CD4-positive, alpha-beta T cell treated with Interleukin-2 at 100 ng/mL for 4 hours (primary cell): ENCODE data around the gene SKIC2.
A peak's percentile ranks its signal among the peaks of the same experiment; 100 is the strongest.
"Not testable (repeated sequence)": the region's sequence is repeated elsewhere in the genome, so short reads cannot be mapped to it uniquely, and the experiment has no call there.

Experiments
- DNase-seq: peaks from one replicate; pipeline ENCODE4 v3.0.0-alpha.2; 2020; ENCODE audit warnings: low spot score

The SKIC2 gene

DNA sequence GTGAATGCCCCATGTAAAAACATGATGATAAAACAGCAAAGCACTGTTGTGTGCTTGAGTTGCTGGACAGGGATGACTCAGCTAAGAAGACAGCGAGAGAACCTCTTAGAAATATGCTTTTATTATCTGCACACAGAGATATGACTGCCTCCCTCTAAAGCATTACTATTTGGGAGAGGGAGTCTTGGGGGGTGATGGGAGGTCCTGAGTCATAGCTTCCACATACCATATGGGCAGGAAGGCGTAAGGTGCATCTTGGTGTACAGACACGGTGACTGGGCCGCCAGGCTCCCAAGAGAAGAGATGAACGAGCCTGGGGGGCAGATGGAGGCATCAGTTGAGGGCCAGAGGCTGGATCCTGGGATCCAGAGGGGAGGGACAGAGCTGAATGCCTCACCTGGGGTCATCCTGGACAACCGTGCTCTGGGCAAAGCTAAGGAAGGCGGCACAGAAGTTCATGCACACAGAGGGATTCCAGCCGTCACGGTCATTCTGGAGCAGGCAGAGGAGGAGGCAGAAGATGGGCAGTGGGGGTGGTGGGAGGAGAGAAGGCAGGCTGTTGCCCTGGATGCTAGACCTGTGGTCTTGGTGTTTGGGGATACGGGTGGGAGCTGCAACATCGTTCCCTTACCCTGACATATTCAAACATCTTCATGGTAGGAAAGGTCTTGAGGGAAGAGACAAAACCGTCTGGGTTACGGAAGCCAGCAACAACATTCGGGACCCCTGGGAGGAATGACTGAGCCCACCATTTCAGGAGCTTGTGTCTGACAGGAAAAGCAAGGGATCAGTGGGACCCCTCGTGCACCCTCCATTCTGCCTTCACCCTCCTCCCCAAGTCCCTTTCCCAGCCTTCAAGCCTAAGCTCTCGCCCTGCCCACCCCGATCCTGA, 11.0 kb downstream of the SKIC2 start:
- no peak for DNase-seq

GRCh38 chr6:31970604-31971271, 11.8 kb downstream of the SKIC2 start:
- DNase-seq, result no peak

DNA sequence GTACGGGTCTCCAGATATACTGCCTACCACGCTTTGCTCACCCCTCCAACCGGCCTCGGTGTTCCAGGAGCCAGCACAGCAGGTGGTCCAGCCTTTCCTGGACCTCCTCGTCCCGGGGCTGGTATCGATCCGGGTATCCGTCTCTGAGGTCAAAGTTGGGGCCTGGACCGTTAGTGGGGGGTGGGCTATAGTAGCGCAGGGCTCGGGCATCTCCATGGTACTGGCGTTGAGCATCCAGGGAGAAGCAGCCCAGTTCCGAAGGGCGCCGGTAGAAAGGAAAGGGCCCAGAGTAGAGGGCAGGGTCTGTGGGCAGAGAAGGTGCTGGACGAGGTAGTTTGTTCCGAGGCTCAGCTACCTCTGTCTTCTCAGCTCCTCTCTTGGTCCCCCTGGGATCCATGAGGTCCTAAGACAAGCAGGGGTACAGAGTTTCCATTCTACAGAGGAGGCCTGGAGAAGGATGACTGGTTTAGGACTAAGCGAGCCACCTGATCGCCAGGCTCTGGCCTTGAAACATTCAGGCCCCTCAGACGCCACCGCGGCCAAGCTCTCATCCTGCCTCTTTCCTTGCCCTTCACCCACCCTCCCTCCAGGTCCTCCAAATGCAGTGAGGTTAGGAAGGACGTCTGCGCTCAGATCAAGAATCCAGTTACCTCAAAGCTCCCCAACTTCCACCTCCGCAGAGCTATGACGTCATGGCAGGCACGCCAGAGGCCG, 12.5 kb downstream of the SKIC2 start:
- no peak for DNase-seq

GRCh38 chr6:31971993-31972708, 13.2 kb downstream of the SKIC2 start, which contains the start of gene DXO:
Gene DXO (minus strand): TSS chr6:31972138. CDS start chr6:31971675, 463 bp downstream.
- DNase-seq, result peak; percentile 97

- DNase-seq, result no peak
Observed at GRCh38 chr6:31972709-31973350, 13.9 kb downstream of the SKIC2 start.

DNA sequence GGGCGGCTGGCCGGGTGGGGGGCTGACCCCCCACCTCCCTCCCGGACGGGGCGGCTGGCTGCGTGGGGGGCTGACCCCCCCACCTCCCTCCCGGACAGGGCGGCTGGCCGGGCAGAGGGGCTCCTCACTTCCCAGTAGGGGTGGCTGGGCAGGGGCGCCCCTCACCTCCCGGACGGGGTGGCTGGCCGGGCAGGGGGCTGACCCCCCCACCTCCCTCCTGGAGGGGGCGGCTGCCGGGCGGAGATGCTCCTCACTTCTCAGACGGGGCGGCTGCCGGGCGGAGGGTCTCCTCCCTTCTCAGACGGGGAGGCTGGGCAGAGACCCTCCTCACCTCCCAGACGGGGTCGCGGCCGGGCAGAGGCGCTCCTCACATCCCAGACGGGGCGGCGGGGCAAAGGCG, 17.1 kb downstream of the SKIC2 start:
- DNase-seq, result not testable (repeated sequence)

- no peak for DNase-seq
Observed at GRCh38 chr6:31977816-31978431, 18.9 kb downstream of the SKIC2 start.

GRCh38 chr6:31978831-31979230, 19.9 kb downstream of the SKIC2 start:
- DNase-seq, result no peak

DNA sequence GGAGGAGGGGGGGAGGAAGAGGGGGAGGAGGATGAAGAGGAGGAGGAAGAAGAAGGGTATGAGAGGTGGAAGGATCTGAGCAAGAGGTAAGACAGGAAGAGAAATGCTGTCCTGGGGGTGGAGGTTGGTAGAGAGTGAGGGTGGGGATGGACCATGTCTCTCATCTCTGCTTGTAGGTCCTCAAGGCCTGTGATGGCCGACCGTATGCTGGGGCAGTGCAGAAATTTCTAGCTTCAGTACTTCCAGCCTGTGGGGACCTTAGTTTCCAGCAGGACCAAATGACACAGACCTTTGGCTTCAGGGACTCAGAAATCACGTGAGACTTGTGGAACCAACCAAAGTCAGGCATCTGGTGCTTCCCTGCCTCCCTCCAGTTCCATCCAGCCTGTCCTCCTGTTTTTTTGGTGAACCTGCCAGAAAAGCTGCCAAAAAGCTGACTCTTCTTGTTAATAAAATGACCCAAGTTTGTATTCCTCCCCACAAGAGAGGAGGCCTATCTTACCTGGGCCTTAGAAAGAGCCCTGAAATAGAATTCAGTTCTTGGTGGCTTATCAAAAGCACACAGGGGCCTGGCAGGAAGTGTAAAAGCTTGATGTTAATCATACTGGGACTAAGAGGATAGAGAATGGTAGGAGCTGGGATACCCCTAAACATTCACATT, 20.4 kb downstream of the SKIC2 start:
- DNase-seq, result no peak

- not testable (repeated sequence) for DNase-seq
Observed at GRCh38 chr6:31980195-31980876, 21.4 kb downstream of the SKIC2 start.

GRCh38 chr6:31980998-31981397, 22.0 kb downstream of the SKIC2 start:
- not testable (repeated sequence) for DNase-seq

DNA sequence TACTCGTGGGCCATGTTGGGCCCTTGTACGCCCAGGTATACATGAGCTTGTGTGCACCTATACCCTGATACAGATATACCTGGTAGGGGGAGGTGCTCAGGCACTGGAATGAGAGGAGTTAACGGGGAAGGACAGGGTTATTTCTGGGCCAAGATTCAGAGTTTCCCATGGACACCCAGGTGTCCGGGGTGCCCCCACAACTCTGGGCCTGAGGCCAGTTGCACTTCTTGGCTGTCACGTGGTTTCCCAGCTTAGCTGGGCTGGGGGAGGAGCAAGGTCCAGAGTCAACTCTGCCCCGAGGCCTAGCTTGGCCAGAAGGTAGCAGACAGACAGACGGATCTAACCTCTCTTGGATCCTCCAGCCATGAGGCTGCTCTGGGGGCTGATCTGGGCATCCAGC, 22.8 kb downstream of the SKIC2 start, which contains the start of gene C4A:
Gene C4A, plus strand, starts transcription at position 314 of the 400 bp plus-strand sequence. Its CDS starts 51 bp downstream, at position 365.
- DNase-seq, result not testable (repeated sequence)

DNA sequence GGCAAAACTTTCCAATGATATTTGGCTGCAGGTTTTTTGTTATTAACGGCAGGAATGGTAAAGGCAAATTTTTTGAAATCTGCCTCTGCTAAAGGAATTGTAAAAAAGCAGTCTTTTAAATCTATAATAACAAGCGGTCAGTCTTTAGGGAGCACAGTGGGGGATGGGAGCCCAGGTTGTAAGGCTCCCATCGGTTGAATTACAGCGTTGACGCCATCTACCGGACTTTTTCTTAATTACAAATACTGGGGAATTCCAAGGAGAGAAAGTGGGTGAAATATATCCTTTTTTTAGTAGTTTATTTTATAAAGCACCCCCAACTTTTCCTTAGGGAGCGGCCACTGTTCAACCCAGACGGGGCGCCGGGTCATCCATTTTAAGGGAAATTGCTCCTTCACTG, 30.4 kb downstream of the SKIC2 start:
- not testable (repeated sequence) for DNase-seq

- not testable (repeated sequence) for DNase-seq
Observed at GRCh38 chr6:31994421-31994820, 35.4 kb downstream of the SKIC2 start.

DNA sequence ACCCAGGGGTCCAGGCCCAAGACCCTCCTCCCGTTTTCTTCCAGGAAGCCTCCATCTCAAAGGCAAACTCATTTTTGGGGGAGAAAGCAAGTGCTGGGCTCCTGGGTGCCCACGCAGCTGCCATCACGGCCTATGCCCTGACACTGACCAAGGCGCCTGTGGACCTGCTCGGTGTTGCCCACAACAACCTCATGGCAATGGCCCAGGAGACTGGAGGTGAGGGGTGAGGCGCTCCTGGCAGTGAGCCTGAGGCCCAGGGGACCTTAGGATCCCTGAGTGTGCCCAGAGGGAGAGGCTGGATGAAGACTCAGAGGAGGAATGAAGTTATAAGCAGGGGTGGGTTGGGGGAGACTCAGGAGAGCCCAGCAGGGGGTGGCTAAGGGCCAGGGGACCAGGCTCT, 37.4 kb downstream of the SKIC2 start:
- DNase-seq, result not testable (repeated sequence)

DNA sequence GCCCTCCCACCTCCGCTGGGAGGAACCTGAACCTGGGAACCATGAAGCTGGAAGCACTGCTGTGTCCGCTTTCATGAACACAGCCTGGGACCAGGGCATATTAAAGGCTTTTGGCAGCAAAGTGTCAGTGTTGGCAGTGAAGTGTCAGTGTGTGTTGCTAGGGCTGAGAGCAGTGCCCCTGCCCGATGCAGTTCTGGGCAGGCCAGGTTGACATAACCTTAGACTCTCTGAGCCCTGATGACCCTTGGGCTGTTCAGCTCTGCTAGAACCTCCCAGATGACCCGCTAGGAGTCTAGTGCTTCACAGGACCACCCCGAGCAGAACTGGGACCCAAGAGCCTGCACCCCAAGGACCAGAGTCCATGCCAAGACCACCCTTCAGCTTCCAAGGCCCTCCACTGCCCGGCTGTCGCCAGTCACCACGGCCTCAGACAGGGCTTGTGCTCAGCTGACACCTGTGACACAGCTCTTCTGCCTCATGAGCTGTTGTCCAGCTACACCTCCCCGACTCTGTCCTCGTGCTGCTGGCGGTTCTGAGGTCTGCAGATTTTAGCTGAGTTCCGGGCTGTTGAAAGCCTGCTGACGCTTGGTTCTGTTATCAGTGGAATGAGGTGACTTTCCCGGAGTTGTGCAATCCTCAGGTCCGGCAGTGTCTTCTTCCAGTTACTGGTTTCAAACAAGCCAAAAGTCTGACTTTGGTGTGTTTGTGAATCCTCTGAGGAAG, 43.7 kb downstream of the SKIC2 start:
- not testable (repeated sequence) for DNase-seq

GRCh38 chr6:32003301-32003700, 44.3 kb downstream of the SKIC2 start:
- not testable (repeated sequence) for DNase-seq

DNA sequence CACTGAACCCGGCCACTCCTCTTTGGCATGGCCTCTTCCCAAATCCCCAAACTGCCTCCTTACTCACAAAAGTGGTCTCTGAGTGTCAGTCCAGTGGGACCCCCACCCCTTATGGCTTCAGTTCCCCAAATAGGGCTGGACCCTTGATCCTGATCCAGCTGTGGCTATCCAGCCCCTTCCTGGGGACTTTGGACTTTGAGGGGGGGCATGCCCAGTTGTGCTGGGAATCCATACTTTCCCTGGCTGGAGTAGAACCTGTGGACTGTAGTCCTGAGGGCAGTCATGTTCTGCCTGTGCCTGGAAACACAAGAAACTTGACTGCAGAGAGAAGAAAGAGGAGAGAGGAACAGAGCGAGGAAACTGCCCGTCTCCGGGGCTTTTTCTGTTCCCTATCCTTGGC, 45.4 kb downstream of the SKIC2 start:
- not testable (repeated sequence) for DNase-seq
